Erythroblast (primary cell): Measurements from ENCODE around the gene INPP4A.

ENCODE experiments used
- DNase-seq, 2 experiments: peaks; one replicate each; lab custom pipeline; 2025; lab: John Stamatoyannopoulos, UW
- GATA1 ChIP-seq: IDR thresholded peaks from 2 replicates; pipeline ENCODE4 v1.6.1; 2011; ENCODE audit warnings: low read depth, mild to moderate bottlenecking, control low read depth, low read length, moderate library complexity
- POLR2A ChIP-seq: IDR thresholded peaks from 2 replicates; pipeline ENCODE4 v1.6.1; 2011; ENCODE audit warnings: mild to moderate bottlenecking, low read length

The INPP4A gene

GRCh38 chr2:98508709-98509066 lies 64.0 kb downstream of the INPP4A start:
- DNase-seq, result peak in 1 of 2 experiments; percentile 79

GRCh38 chr2:98509542-98510321 lies 65.1 kb downstream of the INPP4A start:
- DNase-seq, result peak; percentile 79 to 86
- TF ChIP-seq POLR2A (no peak), GATA1 (no peak)

More at GRCh38 chr2:98508709-98509066, 64.0 kb downstream of the INPP4A start:
- TF ChIP-seq GATA1, result no peak
- no peak for TF ChIP-seq POLR2A

- DNase-seq, result no peak
- no peak for TF ChIP-seq GATA1
Measured at GRCh38 chr2:98510322-98510662, 65.6 kb downstream of the INPP4A start.

GRCh38 chr2:98511981-98512380 lies 67.3 kb downstream of the INPP4A start:
- no peak for DNase-seq
- no peak for TF ChIP-seq GATA1

- DNase-seq, result no peak
- TF ChIP-seq GATA1 (no peak), POLR2A (no peak)
Measured at GRCh38 chr2:98512699-98513098, 68.0 kb downstream of the INPP4A start.

GRCh38 chr2:98514096-98514639 lies 69.5 kb downstream of the INPP4A start:
- no peak for DNase-seq
- TF ChIP-seq POLR2A, result no peak
- TF ChIP-seq GATA1, result no peak

GRCh38 chr2:98514879-98515249 lies 70.2 kb downstream of the INPP4A start:
- no peak for DNase-seq
- no peak for TF ChIP-seq POLR2A
- TF ChIP-seq GATA1, result no peak

GRCh38 chr2:98515250-98515991 lies 70.8 kb downstream of the INPP4A start:
- DNase-seq, result peak; percentile 62 to 72
- no peak for TF ChIP-seq POLR2A
- no peak for TF ChIP-seq GATA1

GRCh38 chr2:98516571-98516970 lies 71.9 kb downstream of the INPP4A start:
- peak; percentile 16 to 29 for DNase-seq
- TF ChIP-seq GATA1 (no peak), POLR2A (no peak)

GRCh38 chr2:98517636-98518035 lies 73.0 kb downstream of the INPP4A start:
- DNase-seq, result no peak
- TF ChIP-seq POLR2A (no peak), GATA1 (no peak)

GRCh38 chr2:98518101-98518500 lies 73.4 kb downstream of the INPP4A start:
- TF ChIP-seq POLR2A (no peak), GATA1 (no peak)
- DNase-seq, result peak; percentile 61 to 64

GRCh38 chr2:98519156-98519555 lies 74.5 kb downstream of the INPP4A start:
- no peak for DNase-seq
- TF ChIP-seq POLR2A, result no peak
- no peak for TF ChIP-seq GATA1

GRCh38 chr2:98519851-98520250 lies 75.2 kb downstream of the INPP4A start:
- TF ChIP-seq GATA1, result no peak
- no peak for TF ChIP-seq POLR2A
- no peak for DNase-seq

- no peak for TF ChIP-seq POLR2A
- no peak for DNase-seq
Measured at GRCh38 chr2:98520806-98521205, 76.1 kb downstream of the INPP4A start.
